H1 (cell line): ENCODE results near the gene JPT2. TPM values are rescaled to one million over a fixed set of nuclear protein-coding genes. Genes with fewer than 3 reads are reported as not detected.

Experiments used
- CTCF ChIA-PET: fragments of 300-600 bp; sonication (Branson Sonifier 250); formaldehyde crosslinking; loops from one replicate; lab custom pipeline; 2021; ENCODE audit not compliant: partially characterized antibody; lab: Charles Lee
- POLR2A ChIA-PET: fragments of 300-600 bp; sonication (Branson Sonifier 250); formaldehyde crosslinking; loops from one replicate; lab custom pipeline; 2021; ENCODE audit warnings: inconsistent platforms; ENCODE audit not compliant: partially characterized antibody; lab: Charles Lee
- DNase-seq, 2 experiments: peaks; one replicate each; pipeline versions ENCODE4 v3.0.0 to v3.0.0-alpha.2; 2010 to 2022; ENCODE audit warnings: low spot score in 2 of 2, low read depth in 1 of 2, mixed read lengths in 1 of 2
- FAIRE-seq: peaks from 2 replicates; lab custom pipeline; 2011; peaks lifted over from hg19 to GRCh38; lab: Jason Lieb, UNC
- H2AFZ ChIP-seq: 2 replicates; pipeline ENCODE4 v1.8.1; 2012; ENCODE audit warnings: low read length, inconsistent platforms
- H2AK5ac ChIP-seq: 2 replicates; pipeline ENCODE4 v1.6.1; 2013; ENCODE audit warnings: low read depth, low read length
- H2BK120ac ChIP-seq: replicated peaks from 2 replicates; pipeline ENCODE3; 2013; ENCODE audit warnings: low read depth, low read length, inconsistent platforms
- H2BK12ac ChIP-seq: 2 replicates; pipeline ENCODE4 v1.6.1; 2013; ENCODE audit warnings: low read depth, low read length
- H2BK15ac ChIP-seq: 2 replicates; pipeline ENCODE4 v1.6.1; 2013; ENCODE audit warnings: low read length
- H2BK20ac ChIP-seq: 2 replicates; pipeline ENCODE4 v1.6.1; 2013; ENCODE audit warnings: low read length
- H2BK5ac ChIP-seq: 2 replicates; pipeline ENCODE4 v1.6.1; 2013; ENCODE audit warnings: low read depth, low read length
- H3K14ac ChIP-seq: 2 replicates; pipeline ENCODE4 v1.6.1; 2013; ENCODE audit warnings: inconsistent platforms; ENCODE audit not compliant: insufficient read length
- H3K18ac ChIP-seq: 2 replicates; pipeline ENCODE4 v1.6.1; 2013; ENCODE audit warnings: low read length; ENCODE audit errors: extremely low read depth
- H3K23ac ChIP-seq: 2 replicates; pipeline ENCODE4 v1.6.1; 2013; ENCODE audit warnings: inconsistent platforms; ENCODE audit not compliant: insufficient read length
- H3K23me2 ChIP-seq: 2 replicates; pipeline ENCODE4 v1.6.1; 2013; ENCODE audit warnings: low read depth, low read length
- H3K27ac ChIP-seq: 2 replicates; pipeline ENCODE4 v1.6.1; 2011; ENCODE audit warnings: low read depth, low read length, inconsistent platforms
- H3K27me3 ChIP-seq, 4 experiments: replicated peaks in 1 of 4; 1 replicate in 1 of 4; 2 replicates in 3 of 4; pipeline versions ENCODE4 v1.6.1 to v1.8.1; 2011 to 2013; ENCODE audit warnings: low read length in 3 of 4, mild to moderate bottlenecking in 3 of 4, inconsistent platforms in 2 of 4, mixed read lengths in 2 of 4, moderate library complexity in 1 of 4; ENCODE audit not compliant: control insufficient read depth in 3 of 4, insufficient read depth in 3 of 4; ENCODE audit errors: extremely low read depth in 1 of 4
- H3K36me3 ChIP-seq, 4 experiments: 2 replicates each; pipeline versions ENCODE4 v1.6.1 to v1.8.1; 2011 to 2013; ENCODE audit warnings: mild to moderate bottlenecking in 4 of 4, low read length in 3 of 4, moderate library complexity in 2 of 4, control low read depth in 1 of 4, inconsistent platforms in 1 of 4; ENCODE audit not compliant: insufficient read depth in 4 of 4, control insufficient read depth in 2 of 4
- H3K4ac ChIP-seq: replicated peaks from 2 replicates; pipeline ENCODE3; 2013; ENCODE audit warnings: low read length, low read depth, mixed read lengths, inconsistent platforms; ENCODE audit not compliant: insufficient read length
- H3K4me1 ChIP-seq, 4 experiments: replicated peaks in 1 of 4; 1 replicate in 1 of 4; 2 replicates in 3 of 4; pipeline versions ENCODE4 v1.6.1 to v1.8.1; 2011 to 2013; ENCODE audit warnings: low read length in 3 of 4, inconsistent platforms in 2 of 4, mixed read lengths in 1 of 4; ENCODE audit not compliant: insufficient read depth in 4 of 4, control insufficient read depth in 3 of 4
- H3K4me2 ChIP-seq, 2 experiments: 2 replicates each; pipeline versions ENCODE4 v1.6.1 to v1.8.1; 2011 to 2013; ENCODE audit warnings: low read depth in 2 of 2, low read length in 2 of 2, control low read depth in 1 of 2, inconsistent platforms in 1 of 2, mild to moderate bottlenecking in 1 of 2; ENCODE audit not compliant: insufficient read depth in 1 of 2
- H3K4me3 ChIP-seq, 4 experiments: fragments of 200-600, 300-600 bp in 1 of 4; sonication (generic), shearing (Covaris generic), sonication (Bioruptor Twin) in 1 of 4; 2 replicates each; pipeline versions ENCODE4 v1.5.1 to v1.8.1; 2011 to 2016; ENCODE audit warnings: low read length in 4 of 4, low read depth in 3 of 4, control low read depth in 2 of 4, inconsistent platforms in 2 of 4, mild to moderate bottlenecking in 2 of 4, mixed read lengths in 1 of 4, moderate library complexity in 1 of 4; ENCODE audit not compliant: insufficient read depth in 2 of 4; ENCODE audit errors: extremely low read depth in 1 of 4
- H3K56ac ChIP-seq: replicated peaks from 2 replicates; pipeline ENCODE3; 2013; ENCODE audit warnings: low read depth, mild to moderate bottlenecking, mixed read lengths, low read length, inconsistent platforms; ENCODE audit not compliant: insufficient read length
- H3K79me1 ChIP-seq: 2 replicates; pipeline ENCODE4 v1.6.1; 2013; ENCODE audit warnings: low read depth, low read length, control low read depth
- H3K79me2 ChIP-seq, 2 experiments: 2 replicates each; pipeline versions ENCODE4 v1.6.1 to v1.8.1; 2012 to 2013; ENCODE audit warnings: low read length in 2 of 2, mild to moderate bottlenecking in 2 of 2, inconsistent platforms in 1 of 2; ENCODE audit not compliant: insufficient read depth in 2 of 2, control insufficient read depth in 1 of 2
- H3K9ac ChIP-seq, 4 experiments: replicated peaks in 1 of 4; 1 replicate in 1 of 4; 2 replicates in 3 of 4; pipeline versions ENCODE4 v1.6.1 to v1.8.1; 2011 to 2013; ENCODE audit warnings: low read depth in 3 of 4, low read length in 3 of 4, control low read depth in 2 of 4, mild to moderate bottlenecking in 2 of 4, moderate library complexity in 2 of 4, inconsistent platforms in 1 of 4; ENCODE audit errors: extremely low read depth in 1 of 4
- H3K9me3 ChIP-seq, 2 experiments: 2 replicates each; pipeline versions ENCODE4 v1.6.1 to v1.8.1; 2012 to 2013; ENCODE audit warnings: mild to moderate bottlenecking in 2 of 2, moderate library complexity in 2 of 2, control low read depth in 1 of 2, inconsistent platforms in 1 of 2, low read depth in 1 of 2, low read length in 1 of 2, mixed read lengths in 1 of 2; ENCODE audit not compliant: insufficient read depth in 2 of 2
- H4K20me1 ChIP-seq, 2 experiments: replicated peaks in 1 of 2; 2 replicates each; pipeline versions ENCODE3 to v1.8.1; 2011 to 2013; ENCODE audit warnings: inconsistent platforms in 2 of 2, low read length in 2 of 2, mild to moderate bottlenecking in 1 of 2; ENCODE audit not compliant: insufficient read depth in 2 of 2, control insufficient read depth in 1 of 2
- H4K5ac ChIP-seq: 2 replicates; pipeline ENCODE4 v1.6.1; 2013; ENCODE audit warnings: low read length, low read depth, mixed read lengths, inconsistent platforms; ENCODE audit not compliant: insufficient read length
- H4K8ac ChIP-seq: 2 replicates; pipeline ENCODE4 v1.8.0; 2013; ENCODE audit warnings: mild to moderate bottlenecking, moderate library complexity, low read length, inconsistent platforms; ENCODE audit not compliant: insufficient read depth; ENCODE audit errors: extremely low read depth
- H4K91ac ChIP-seq: replicated peaks from 2 replicates; pipeline ENCODE3; 2013; ENCODE audit warnings: low read length, mixed read lengths, inconsistent platforms; ENCODE audit not compliant: insufficient read length
- KDM4A ChIP-seq: IDR thresholded peaks from one replicate; pipeline ENCODE4 v1.7.1; 2012; ENCODE audit warnings: low read depth, mild to moderate bottlenecking, moderate library complexity, low read length, inconsistent platforms; ENCODE audit not compliant: severe bottlenecking
- MAFK ChIP-seq: IDR thresholded peaks from 2 replicates; pipeline ENCODE4 v1.6.1; 2012; ENCODE audit warnings: low read depth, mild to moderate bottlenecking, improper control_type of control experiment, low read length
- PHF8 ChIP-seq: fragments of 200-600 bp; sonication (generic); conservative IDR thresholded peaks from 2 replicates; pipeline ENCODE4 v1.7.1; 2012; ENCODE audit warnings: low read depth, mild to moderate bottlenecking, inconsistent platforms, low read length, moderate library complexity
- POU5F1 ChIP-seq: IDR thresholded peaks from 2 replicates; pipeline ENCODE4 v1.6.1; 2011; ENCODE audit warnings: low read depth, mild to moderate bottlenecking, low read length, moderate library complexity
- SIRT6 ChIP-seq: IDR thresholded peaks from one replicate; pipeline ENCODE4 v1.7.1; 2012; ENCODE audit warnings: low read length, inconsistent platforms
- WGBS, 2 experiments: shearing (Covaris generic) in 1 of 2; methylation state at CpG; one replicate each; pipeline versions ENCODE4 v1.1.6 to v1.1.7; 2013 to 2015; ENCODE audit warnings: low lambda C conversion rate in 2 of 2, mixed read lengths in 2 of 2, inconsistent platforms in 1 of 2, low coverage in 1 of 2, missing lambda C conversion rate in 1 of 2; ENCODE audit not compliant: insufficient replicate concordance in 2 of 2, insufficient coverage in 1 of 2, insufficient read length in 1 of 2; ENCODE audit errors: extremely low coverage in 1 of 2, missing lambda C conversion rate in 1 of 2; 5-methylcytosine and 5-hydroxymethylcytosine counted together
- polyA plus RNA-seq, 7 experiments: library from polyadenylated mRNA; depleted of rRNA in 3 of 7; stranded (reverse) in 5 of 7; unstranded in 2 of 7; fragments of >200 nt in 5 of 7; fragments of 200-250 nt in 2 of 7; gene quantifications; 1 replicate in 5 of 7; 2 replicates in 1 of 7; 4 replicates in 1 of 7; pipeline versions ENCODE4 v1.2.1 to v1.2.3, GENCODE V29; 2011 to 2013; ENCODE audit warnings: missing spikeins in 2 of 7, mixed read lengths in 2 of 7
- total RNA-seq: library from RNA; stranded (reverse); fragmentation: NEBNext Ultra II Directional; extraction: Animal tissue kit (Norgen Biotek cat#: 25700); gene quantifications from 2 replicates; pipeline ENCODE4 v1.2.1, GENCODE V29; 2021

JPT2 gene
- total and polyA plus RNA-seq, 2 of the 8 experiments (the other 6 are each of a cell fraction or from before 2014, with no cell fraction given), result 67.6 to 197 TPM

- no peak overlapping the region for H2BK5ac ChIP-seq
- H3K23me2 ChIP-seq, result no peaks in the 10 kb centered on the region
- ChIA-PET POLR2A (interaction anchor here (0.9 kb wide), 1 partner anchor 18 kb away, joined by 3 read pairs; no protein-coding TSS in a partner anchor), CTCF (no interaction called here)
- no peaks in the 10 kb centered on the region for H3K9me3 ChIP-seq
- H3K9ac ChIP-seq, result no peak overlapping the region
- peak overlapping the region; percentile 18; the same call in 1 of the 2 replicates for H4K8ac ChIP-seq
- H2BK15ac ChIP-seq, result no peak overlapping the region
- no peaks in the 10 kb centered on the region for H3K27me3 ChIP-seq
- H3K4me2 ChIP-seq, result no peak overlapping the region
- WGBS, 2 experiments, result 90% methylated on average over 13 of the region's 13 CpGs; no CpG with 5 or more reads in 1 of the 2 experiments
- peaks cover 18 to 39% (median 28%) of the 10 kb centered on the region in 4 experiments; a peak in 7 of 8 replicates for H3K36me3 ChIP-seq
- no peak overlapping the region for H3K4me3 ChIP-seq
- H3K56ac ChIP-seq, result no peak overlapping the region
- peaks cover 5 to 18% of the 10 kb centered on the region in 2 experiments for H4K20me1 ChIP-seq
- no peaks in the 10 kb centered on the region for H3K79me1 ChIP-seq
- H3K27ac ChIP-seq, result no peak overlapping the region
- H3K23ac ChIP-seq, result no peak overlapping the region
- H3K14ac ChIP-seq, result no peak overlapping the region
- no peak overlapping the region for H2BK120ac ChIP-seq
- FAIRE-seq (no peak), DNase-seq (no peak)
- no peak overlapping the region for H2AK5ac ChIP-seq
- H3K18ac ChIP-seq, result no peak overlapping the region
- no peak overlapping the region for H3K4ac ChIP-seq
- H3K79me2 ChIP-seq, result no peaks in the 10 kb centered on the region
- H3K4me1 ChIP-seq, result no peaks in the 10 kb centered on the region
- H2AFZ ChIP-seq, result no peak overlapping the region
- H4K5ac ChIP-seq, result no peak overlapping the region
- H4K91ac ChIP-seq, result no peak overlapping the region
- no peak overlapping the region for H2BK12ac ChIP-seq
- no peak overlapping the region for H2BK20ac ChIP-seq
- TF ChIP-seq MAFK (no peak), PHF8 (no peak), SIRT6 (no peak), KDM4A (no peak), POU5F1 (no peak)
Observed at GRCh38 chr16:1657841-1658240, 20.2 kb upstream of the JPT2 start.
